Endothelial cell (in vitro differentiated cells): ENCODE data around the gene OLFML3. TPM values are rescaled to one million over a fixed set of nuclear protein-coding genes. Genes with fewer than 3 reads are reported as not detected.
A peak's percentile ranks its signal among the peaks of the same experiment; 100 is the strongest.

Experiments used
- DNase-seq: peaks from one replicate; pipeline ENCODE4 v3.0.0; 2021; ENCODE audit warnings: low spot score
- H3K27ac Mint-ChIP-seq: one replicate; pipeline ENCODE4 v1.8.0; 2021; ENCODE audit warnings: mixed read lengths, inconsistent platforms; ENCODE audit not compliant: unreplicated experiment
- H3K27me3 Mint-ChIP-seq: one replicate; pipeline ENCODE4 v1.8.0; 2021; ENCODE audit warnings: mild to moderate bottlenecking, moderate library complexity, mixed read lengths, inconsistent platforms; ENCODE audit not compliant: unreplicated experiment
- H3K36me3 Mint-ChIP-seq: one replicate; pipeline ENCODE4 v1.8.0; 2021; ENCODE audit warnings: mild to moderate bottlenecking, low read depth, mixed read lengths, inconsistent platforms; ENCODE audit not compliant: unreplicated experiment
- H3K4me1 Mint-ChIP-seq: one replicate; pipeline ENCODE4 v1.8.0; 2021; ENCODE audit warnings: mild to moderate bottlenecking, mixed read lengths, inconsistent platforms; ENCODE audit not compliant: unreplicated experiment
- H3K4me3 Mint-ChIP-seq: one replicate; pipeline ENCODE4 v1.8.0; 2021; ENCODE audit warnings: mild to moderate bottlenecking, mixed read lengths, inconsistent platforms; ENCODE audit not compliant: unreplicated experiment
- H3K9me3 Mint-ChIP-seq: one replicate; pipeline ENCODE4 v1.8.0; 2021; ENCODE audit warnings: mixed read lengths, inconsistent platforms; ENCODE audit not compliant: unreplicated experiment
- total RNA-seq: library from RNA; stranded (reverse); fragmentation: NEBNext Ultra II Directional; extraction: Animal tissue kit (Norgen Biotek cat#: 25700); gene quantifications from one replicate; pipeline ENCODE4 v1.2.1, GENCODE V29; 2021; ENCODE audit not compliant: unreplicated experiment
- TF ChIP-seq, protein P1 (sequence below): fragments of 200-600 bp; sonication (generic); IDR thresholded peaks from one replicate; pipeline ENCODE4 v1.5.0; 2021; ENCODE audit warnings: antibody characterized with exemption; ENCODE audit not compliant: unreplicated experiment

The OLFML3 gene
- total RNA-seq, 1 donor from 2014 or later = 130 TPM

- Mint-ChIP-seq H3K36me3 (peaks cover 4% of the 10 kb centered on the region), H3K27me3 (no peaks in the 10 kb centered on the region), H3K4me3 (no peak overlapping the region), H3K4me1 (peaks cover 12% of the 10 kb centered on the region), H3K27ac (no peak overlapping the region), H3K9me3 (peaks cover 4% of the 10 kb centered on the region)
- DNase-seq = no peak
- TF ChIP-seq, protein P1, sequence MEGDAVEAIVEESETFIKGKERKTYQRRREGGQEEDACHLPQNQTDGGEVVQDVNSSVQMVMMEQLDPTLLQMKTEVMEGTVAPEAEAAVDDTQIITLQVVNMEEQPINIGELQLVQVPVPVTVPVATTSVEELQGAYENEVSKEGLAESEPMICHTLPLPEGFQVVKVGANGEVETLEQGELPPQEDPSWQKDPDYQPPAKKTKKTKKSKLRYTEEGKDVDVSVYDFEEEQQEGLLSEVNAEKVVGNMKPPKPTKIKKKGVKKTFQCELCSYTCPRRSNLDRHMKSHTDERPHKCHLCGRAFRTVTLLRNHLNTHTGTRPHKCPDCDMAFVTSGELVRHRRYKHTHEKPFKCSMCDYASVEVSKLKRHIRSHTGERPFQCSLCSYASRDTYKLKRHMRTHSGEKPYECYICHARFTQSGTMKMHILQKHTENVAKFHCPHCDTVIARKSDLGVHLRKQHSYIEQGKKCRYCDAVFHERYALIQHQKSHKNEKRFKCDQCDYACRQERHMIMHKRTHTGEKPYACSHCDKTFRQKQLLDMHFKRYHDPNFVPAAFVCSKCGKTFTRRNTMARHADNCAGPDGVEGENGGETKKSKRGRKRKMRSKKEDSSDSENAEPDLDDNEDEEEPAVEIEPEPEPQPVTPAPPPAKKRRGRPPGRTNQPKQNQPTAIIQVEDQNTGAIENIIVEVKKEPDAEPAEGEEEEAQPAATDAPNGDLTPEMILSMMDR = no peak
Observed at GRCh38 chr1:113993766-113994165, 14.5 kb downstream of the OLFML3 start.

DNA sequence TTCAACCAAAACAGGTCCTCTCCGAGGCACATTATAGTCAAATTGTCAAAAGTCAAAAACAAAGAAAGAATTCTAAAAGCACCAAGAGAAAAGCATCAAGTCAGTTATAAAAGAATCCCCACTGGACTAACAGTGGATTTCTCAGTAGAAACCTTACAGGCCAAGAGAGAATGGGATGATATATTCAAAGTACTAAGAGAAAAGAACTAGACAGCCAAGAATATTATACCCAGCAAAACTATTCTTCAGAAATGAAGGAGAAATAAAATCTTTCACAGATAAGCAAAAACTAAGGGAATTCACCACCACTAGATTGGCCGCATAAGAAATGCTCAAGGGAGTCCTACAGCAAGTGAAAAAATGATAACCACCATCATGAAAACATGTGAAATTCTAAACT is 16.1 kb downstream of the OLFML3 start:
- Mint-ChIP-seq H3K36me3 (no peaks in the 10 kb centered on the region), H3K9me3 (peaks cover 4% of the 10 kb centered on the region), H3K4me3 (peak overlapping the region; percentile 12), H3K4me1 (peaks cover 15% of the 10 kb centered on the region), H3K27ac (no peak overlapping the region), H3K27me3 (no peaks in the 10 kb centered on the region)
- TF ChIP-seq, protein P1 = no peak
- DNase-seq = no peak

- Mint-ChIP-seq H3K4me1 (peaks cover 30% of the 10 kb centered on the region), H3K27me3 (peaks cover 3% of the 10 kb centered on the region), H3K36me3 (no peaks in the 10 kb centered on the region), H3K9me3 (peaks cover 4% of the 10 kb centered on the region), H3K27ac (peak overlapping the region; percentile 22), H3K4me3 (no peak overlapping the region)
- DNase-seq = no peak
- TF ChIP-seq, protein P1 = no peak
Observed at GRCh38 chr1:113998361-113998760, 19.1 kb downstream of the OLFML3 start.

DNA sequence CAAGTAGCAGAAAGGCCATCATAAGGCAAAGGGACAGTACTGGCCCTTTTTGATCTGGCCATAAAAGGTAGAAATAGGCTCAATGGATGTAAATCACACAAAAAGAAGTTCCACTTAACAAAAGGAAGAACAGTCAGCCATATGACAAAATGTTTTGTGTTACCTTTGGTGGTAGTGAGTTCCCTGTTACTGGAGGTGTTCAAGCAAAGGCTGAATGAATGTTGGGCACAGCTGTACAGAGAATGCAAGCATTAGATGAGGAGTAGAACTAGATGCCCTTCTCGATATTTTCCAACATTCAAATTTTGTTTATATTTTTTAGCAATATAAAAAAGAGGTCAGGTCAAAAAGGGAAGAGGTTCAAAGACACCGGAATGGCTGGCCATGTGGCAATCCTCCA is 20.0 kb downstream of the OLFML3 start:
- Mint-ChIP-seq H3K4me1 (peaks cover 39% of the 10 kb centered on the region), H3K27me3 (peaks cover 7% of the 10 kb centered on the region), H3K36me3 (no peaks in the 10 kb centered on the region), H3K4me3 (no peak overlapping the region), H3K27ac (no peak overlapping the region), H3K9me3 (peaks cover 4% of the 10 kb centered on the region)
- TF ChIP-seq, protein P1 = no peak
- no peak for DNase-seq

DNA sequence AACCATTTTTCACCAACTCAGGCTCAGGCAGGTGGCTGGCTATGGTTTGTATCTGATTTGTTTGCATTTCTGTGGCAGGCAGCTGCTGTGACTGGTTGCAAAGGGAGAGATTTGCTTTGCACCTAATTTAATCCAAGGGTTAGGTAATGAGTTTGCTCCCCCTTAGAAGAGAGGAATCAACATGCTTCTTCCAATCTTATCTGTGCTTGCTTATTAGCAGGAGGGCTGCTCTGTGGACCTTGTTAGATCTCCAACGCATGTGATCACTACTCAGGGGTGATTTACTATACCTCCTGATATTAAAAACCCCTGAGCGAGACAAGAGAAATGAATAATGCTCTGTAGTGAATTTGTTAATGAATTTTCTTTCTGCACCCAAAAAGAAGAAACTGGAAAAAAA is 20.5 kb downstream of the OLFML3 start:
- Mint-ChIP-seq H3K27me3 (peaks cover 10% of the 10 kb centered on the region), H3K4me1 (peaks cover 44% of the 10 kb centered on the region), H3K27ac (no peak overlapping the region), H3K9me3 (peaks cover 4% of the 10 kb centered on the region), H3K36me3 (no peaks in the 10 kb centered on the region), H3K4me3 (no peak overlapping the region)
- DNase-seq = no peak
- TF ChIP-seq, protein P1 = no peak
